GM12865 (cell line): Measurements from ENCODE around the gene RABGAP1L.
"Not testable (repeated sequence)": the region's sequence is repeated elsewhere in the genome, so short reads cannot be mapped to it uniquely, and the experiment has no call there.

Experiments used
- DNase-seq: peaks from one replicate; pipeline ENCODE4 v3.0.0; 2010; ENCODE audit warnings: low read depth
- H3K4me3 ChIP-seq: 2 replicates; pipeline ENCODE4 v1.5.1; 2011; ENCODE audit warnings: mild to moderate bottlenecking, low read depth, low read length, control low read depth
- CTCF ChIP-seq: IDR thresholded peaks from 2 replicates; pipeline ENCODE4 v1.5.1; 2011; ENCODE audit warnings: low read length, control low read depth, low read depth, inconsistent platforms; ENCODE audit not compliant: insufficient read depth; ENCODE audit errors: missing control alignments

Gene RABGAP1L

GRCh38 chr1:174118751-174119150, 40.6 kb upstream of the RABGAP1L start:
- H3K4me3 ChIP-seq = no peak overlapping the region
- TF ChIP-seq CTCF = no peak
- DNase-seq = no peak

- H3K4me3 ChIP-seq = not testable (repeated sequence)
These were observed 37.0 kb upstream of the RABGAP1L start for GRCh38 chr1:174122318-174122717.

GRCh38 chr1:174123843-174124242, 35.5 kb upstream of the RABGAP1L start:
- no peak overlapping the region for H3K4me3 ChIP-seq
- TF ChIP-seq CTCF = no peak
- DNase-seq = no peak

More at GRCh38 chr1:174122318-174122717, 37.0 kb upstream of the RABGAP1L start:
- not testable (repeated sequence) for DNase-seq

GRCh38 chr1:174127176-174127575, 32.1 kb upstream of the RABGAP1L start:
- H3K4me3 ChIP-seq, DNase-seq: not testable (repeated sequence)

GRCh38 chr1:174131032-174131638, 28.2 kb upstream of the RABGAP1L start:
- DNase-seq = no peak
- no peak overlapping the region for H3K4me3 ChIP-seq
- TF ChIP-seq CTCF = no peak

GRCh38 chr1:174134003-174134659, 25.2 kb upstream of the RABGAP1L start:
- peak; percentile 53 for DNase-seq
- no peak for TF ChIP-seq CTCF
- H3K4me3 ChIP-seq = no peak overlapping the region

GRCh38 chr1:174135211-174135610, 24.1 kb upstream of the RABGAP1L start:
- no peak for DNase-seq
- H3K4me3 ChIP-seq = no peak overlapping the region
- TF ChIP-seq CTCF = no peak

GRCh38 chr1:174136714-174137113, 22.6 kb upstream of the RABGAP1L start:
- no peak for TF ChIP-seq CTCF

More at GRCh38 chr1:174136714-174137113, 22.6 kb upstream of the RABGAP1L start:
- DNase-seq = no peak
- no peak overlapping the region for H3K4me3 ChIP-seq
